ENCODE results near the gene IL25.

Gene IL25

GRCh38 chr14:23354990-23355389, 17.6 kb upstream of the IL25 start:
- DNase-seq: no peak

DNA sequence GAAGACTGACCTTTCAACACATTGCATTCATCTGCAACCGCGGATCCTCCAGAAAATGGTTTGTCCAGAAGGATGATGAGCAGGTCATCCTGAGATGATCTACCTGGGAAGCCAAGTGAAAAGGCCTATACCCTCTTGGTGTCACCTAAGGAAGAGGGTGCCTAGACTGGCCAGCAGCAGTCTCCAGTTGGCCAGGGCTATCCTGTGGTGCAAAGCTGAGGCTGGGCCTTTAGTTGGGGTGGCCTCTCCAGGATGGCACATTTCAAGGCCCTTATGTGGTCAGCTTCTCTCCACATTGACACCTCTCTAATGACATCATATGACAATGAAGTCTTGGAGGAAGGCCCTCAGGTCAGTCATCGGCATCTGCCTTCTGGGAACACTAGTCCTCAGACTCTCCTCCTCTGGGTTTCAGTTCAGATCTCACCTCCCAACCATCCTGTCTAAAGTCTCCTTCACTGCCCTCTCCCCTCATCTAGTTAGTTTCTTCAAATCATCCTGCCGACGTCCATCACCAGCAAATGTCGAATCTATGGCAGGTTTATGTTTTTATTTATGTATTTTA, 16.7 kb upstream of the IL25 start:
- DNase-seq: no peak

DNA sequence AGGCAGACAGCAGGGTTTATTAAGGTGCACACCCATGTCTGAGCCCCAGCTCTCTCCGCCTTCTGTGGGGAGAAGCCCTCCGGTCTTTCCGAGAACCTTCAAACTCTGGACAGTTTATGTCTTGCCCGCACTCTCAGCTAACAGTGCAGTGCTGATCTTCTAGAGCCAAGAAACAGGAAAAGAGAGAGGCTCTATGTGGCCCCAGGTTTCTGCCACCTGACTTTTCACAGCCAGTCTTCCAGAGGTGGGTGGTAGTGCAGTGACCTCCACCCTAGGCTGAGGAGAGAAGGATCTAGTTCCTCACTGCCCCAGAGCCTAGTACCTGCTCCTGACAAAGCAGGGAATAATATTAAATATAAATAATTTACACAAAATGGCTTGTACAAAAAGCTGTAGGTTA, 15.9 kb upstream of the IL25 start:
- DNase-seq: no peak

DNA sequence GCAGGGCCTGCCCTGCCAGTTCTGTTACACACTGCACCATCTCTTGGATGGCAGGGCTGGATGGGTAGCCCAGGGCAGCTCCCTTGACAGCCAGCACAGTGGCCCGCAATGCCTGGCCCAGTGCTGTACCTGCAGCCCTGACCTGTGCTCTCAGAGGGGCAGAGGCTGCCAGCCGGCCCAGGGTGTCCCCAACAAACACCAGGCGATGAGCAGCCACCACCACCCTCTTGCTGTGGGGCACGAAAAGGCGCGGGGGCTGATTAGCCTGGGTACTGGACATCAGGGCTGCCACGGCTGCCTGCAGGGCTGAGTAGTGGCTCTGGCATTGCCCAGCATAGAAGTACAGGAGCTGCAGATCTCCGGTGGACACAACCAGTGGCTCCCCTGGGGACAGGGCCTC, 15.3 kb upstream of the IL25 start:
- no peak for DNase-seq

- no peak for DNase-seq
These were observed 14.6 kb upstream of the IL25 start for GRCh38 chr14:23358042-23358441.

DNA sequence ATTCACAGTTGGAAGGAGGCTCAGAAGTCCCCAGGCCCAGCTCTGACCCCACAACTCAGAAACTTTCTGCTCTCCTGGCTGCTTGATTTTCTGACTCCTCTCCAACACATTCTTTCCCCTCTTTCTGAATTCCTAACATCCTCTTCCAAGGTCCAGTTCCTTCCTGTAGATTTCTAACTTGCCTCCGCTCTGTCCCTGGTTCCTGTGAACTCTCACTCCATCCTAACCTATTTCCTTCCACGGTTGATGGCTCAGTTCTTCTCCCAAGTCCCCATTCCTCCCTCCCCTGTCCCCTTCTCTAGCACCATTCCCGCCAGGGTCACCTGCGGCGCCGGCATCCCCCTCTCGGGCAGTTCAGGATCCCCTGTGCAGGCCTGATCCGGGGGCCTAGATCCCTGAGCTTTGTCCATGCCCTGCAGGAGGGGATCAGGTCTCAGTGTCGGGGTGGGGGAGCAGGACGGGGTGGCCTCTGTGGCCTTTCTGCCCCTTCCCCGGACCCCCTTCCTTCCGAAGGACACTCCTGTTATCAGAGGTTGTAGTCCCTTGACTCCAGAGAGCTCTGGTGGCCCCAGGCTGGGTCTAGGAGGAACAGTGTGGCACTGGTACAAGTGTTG, 13.9 kb upstream of the IL25 start:
- no peak for DNase-seq

GRCh38 chr14:23359167-23359626, 13.4 kb upstream of the IL25 start:
- DNase-seq: no peak

- no peak for DNase-seq
These were observed 12.7 kb upstream of the IL25 start for GRCh38 chr14:23359722-23360447.

DNA sequence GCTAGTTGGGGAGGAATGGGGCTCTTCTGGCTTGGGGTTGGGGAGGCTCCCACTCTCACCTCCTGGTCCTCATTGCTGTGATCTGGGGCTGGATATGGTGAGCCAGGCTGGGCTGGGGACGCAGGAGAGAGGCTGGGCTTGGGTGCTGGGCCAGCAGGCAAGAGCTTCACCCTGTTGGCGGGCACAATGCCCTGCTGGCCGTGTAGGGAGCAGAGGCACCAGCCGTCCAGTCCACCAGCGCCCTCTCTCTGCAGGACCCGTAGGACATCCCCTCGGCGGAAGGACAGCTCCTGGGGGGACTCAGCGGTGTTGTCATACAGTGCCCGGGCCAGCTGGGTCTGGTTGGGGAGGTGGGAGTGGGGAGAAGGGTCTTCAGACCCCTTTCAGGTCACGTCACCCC, 12.1 kb upstream of the IL25 start:
- DNase-seq: no peak

- DNase-seq: no peak
These were observed 11.3 kb upstream of the IL25 start for GRCh38 chr14:23361320-23361719.

DNA sequence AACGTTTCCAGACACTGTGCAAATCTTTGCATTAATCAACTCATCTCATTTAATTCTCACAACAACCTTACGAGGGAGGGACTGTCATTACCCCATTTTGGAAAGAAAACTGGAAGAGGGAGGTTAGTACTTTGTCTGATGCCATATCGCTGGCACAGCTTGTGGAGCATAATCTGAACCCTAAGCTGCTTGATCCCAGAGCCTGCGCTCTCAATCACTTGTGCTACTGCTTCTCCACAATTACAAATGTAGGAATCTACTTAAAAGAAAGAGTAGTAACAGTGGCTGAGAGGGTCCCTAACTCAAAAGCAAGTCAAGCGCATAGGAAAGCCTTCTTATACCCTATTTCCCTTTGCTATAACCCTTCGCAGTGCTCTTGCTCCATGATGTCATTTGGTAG, 10.8 kb upstream of the IL25 start:
- no peak for DNase-seq

DNA sequence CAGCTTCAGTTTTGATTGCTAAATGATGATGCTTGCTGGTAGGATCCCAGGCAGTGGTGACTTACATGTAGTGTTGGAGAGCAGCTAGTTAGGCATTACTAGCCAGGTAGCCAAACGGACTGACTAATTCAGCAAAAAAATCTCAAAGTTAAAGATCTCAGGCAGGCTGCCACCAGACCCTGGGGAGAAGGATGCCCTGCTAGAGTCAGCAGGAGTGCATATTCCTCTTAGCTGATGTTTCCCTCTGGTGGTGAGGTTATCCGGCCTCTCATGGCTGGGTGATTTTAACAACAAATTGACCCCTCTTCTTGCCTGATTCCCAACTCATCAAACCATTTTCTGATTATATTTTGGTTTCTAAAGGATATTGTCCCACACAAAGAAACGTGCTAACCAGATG, 10.4 kb upstream of the IL25 start:
- DNase-seq: no peak

GRCh38 chr14:23364164-23365035, 8.2 kb upstream of the IL25 start:
- no peak for DNase-seq

GRCh38 chr14:23365036-23365731, 7.4 kb upstream of the IL25 start, which contains the start of gene EFS:
EFS (minus strand) TSS chr14:23365172; CDS start chr14:23365025, 147 bp downstream.
- no peak for DNase-seq

DNA sequence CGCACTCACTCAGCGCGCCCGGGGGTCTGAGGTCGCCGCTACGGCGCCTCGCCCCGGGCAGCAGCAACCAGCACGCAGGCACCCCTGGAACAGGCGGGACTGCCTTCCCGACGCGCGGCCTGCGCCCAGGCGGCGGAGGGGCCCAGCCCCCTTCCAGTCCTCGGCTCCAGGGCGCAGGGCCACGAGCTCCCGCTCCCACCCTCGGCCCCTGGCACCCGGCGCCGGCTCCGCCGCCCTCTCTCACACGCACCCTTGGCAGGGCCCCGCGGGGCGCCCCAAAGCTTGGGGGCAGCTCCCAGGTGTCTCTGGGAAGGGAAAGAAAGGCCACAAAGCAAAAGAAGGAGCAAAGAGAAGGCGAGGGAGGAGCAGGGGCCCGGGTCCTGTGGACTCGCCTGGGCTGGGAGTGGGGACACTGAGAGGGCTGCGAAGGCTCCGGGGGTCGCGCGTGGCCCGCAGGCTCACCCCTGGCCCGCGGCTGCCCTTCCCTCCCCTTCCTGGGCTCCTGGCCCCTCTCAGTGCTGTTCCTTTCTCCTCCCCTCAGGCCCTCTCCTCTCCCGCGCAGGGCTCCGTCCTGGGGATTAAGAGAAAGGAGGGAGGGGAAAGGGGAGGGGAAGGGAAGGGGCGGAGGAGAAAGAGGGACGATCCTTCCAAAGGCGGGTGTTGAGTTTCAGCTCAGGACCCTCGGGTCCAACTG, 6.7 kb upstream of the IL25 start:
- no peak for DNase-seq

DNA sequence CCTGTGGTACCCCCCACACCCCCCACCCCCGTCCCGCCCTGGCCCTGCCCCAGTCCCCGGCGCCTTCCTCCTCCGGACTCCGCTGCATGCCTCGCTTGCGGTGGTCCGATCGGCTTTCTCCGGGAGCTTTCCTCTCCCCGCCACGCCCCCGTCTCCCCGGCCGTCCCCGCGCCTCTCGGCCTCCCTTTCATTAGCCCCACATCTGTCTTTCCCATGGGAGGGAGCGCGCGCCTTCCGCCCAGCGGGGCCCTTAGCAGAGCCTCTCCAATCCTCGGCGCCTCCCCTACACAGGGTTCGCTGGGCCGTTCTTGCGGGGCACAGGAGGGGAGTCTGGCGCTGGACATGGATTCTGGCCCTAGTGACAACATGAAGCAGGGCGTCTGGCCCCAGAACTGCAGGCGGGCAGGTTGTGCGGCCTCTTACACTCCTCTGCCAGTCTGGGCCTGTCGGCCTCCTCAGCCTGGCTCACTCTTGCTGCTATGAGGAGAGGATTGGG, 6.1 kb upstream of the IL25 start:
- DNase-seq: no peak

DNA sequence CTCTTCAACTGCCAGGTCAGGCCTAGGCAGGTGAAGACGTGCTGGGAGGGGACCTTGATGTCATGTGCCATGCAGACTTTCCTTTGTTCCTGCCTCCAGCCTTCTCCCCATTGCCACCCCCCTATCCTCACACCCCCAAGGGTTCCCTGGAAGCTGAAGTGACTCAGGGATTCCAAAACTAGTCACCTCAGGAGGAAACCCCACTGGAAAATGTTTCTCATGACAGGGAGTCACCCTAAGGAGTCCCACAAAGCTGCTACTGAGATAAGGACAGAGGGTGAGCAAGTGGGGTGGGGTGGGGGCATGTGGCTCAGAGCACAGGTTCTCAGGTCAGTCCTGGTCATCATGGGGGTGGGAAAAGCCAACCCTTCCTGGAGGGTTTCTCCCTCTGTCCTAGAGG, 2.4 kb upstream of the IL25 start:
- no peak for DNase-seq

DNA sequence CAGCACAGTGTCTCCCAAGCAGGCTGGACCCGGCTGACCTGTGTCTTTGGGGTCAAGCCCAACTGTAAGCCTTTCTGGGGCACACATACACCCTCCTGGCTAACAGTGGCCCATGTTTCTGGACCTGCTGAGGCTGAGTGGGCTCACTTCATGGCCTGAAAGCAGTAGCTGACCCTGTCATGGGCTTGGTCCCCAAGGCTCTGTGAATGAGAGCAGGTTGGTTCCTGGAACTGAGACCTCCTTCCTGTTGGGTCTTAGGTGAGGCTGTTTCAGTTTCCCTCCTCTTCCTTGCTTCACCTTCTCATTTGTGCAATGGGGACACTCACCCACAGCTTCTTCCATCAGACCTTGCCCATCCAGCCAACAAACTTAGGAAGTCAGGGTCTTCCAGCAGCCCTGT, 744 bp upstream of the IL25 start:
- no peak for DNase-seq

GRCh38 chr14:23373041-23373440, 432 bp downstream of the IL25 start:
- no peak for DNase-seq

- DNase-seq: no peak
These were observed 3.1 kb downstream of the IL25 start for GRCh38 chr14:23375527-23376251.

Data from NCI-H187 (cell line).